ENCODE measurements around the gene MARCHF2.

DNA sequence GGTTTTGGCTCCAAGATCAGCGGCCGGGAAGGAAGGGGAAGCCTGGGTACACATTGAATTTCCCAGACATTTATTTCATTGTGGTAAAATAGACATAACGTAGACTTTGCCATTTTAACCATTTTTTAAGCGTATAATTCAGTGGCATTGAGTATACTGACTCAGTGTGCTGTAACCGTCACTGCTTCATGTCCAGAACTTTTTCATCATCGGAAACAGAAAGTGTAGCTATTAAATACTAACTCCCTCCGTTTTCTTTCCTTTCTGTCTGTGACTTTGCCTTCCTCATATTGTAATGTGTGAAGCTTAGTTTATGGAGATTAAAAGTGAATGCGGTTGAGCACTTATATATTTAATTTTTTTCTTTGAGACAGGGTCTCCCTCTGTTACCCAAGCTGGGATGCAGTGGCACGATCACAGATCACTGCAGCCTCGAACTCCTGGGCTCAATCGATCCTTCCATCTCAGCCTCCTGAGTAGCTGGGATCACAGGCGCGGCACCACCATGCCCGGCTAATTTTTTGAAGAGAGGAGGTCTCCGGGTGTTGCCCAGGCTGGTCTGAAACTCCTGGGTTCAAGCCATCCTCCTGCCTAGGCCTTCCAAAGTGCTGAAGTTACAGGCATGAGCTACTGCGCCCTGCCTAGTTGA, 33.1 kb downstream of the MARCHF2 start:
- TF ChIP-seq POLR2AphosphoS5 (IDR thresholded peaks at IDR 0.05) (no peak), EP300 (IDR thresholded peaks at IDR 0.05) (no peak), POLR2A (IDR thresholded peaks at IDR 0.05) (no peak)
- TF ChIP-seq, protein P1, sequence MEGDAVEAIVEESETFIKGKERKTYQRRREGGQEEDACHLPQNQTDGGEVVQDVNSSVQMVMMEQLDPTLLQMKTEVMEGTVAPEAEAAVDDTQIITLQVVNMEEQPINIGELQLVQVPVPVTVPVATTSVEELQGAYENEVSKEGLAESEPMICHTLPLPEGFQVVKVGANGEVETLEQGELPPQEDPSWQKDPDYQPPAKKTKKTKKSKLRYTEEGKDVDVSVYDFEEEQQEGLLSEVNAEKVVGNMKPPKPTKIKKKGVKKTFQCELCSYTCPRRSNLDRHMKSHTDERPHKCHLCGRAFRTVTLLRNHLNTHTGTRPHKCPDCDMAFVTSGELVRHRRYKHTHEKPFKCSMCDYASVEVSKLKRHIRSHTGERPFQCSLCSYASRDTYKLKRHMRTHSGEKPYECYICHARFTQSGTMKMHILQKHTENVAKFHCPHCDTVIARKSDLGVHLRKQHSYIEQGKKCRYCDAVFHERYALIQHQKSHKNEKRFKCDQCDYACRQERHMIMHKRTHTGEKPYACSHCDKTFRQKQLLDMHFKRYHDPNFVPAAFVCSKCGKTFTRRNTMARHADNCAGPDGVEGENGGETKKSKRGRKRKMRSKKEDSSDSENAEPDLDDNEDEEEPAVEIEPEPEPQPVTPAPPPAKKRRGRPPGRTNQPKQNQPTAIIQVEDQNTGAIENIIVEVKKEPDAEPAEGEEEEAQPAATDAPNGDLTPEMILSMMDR (IDR thresholded peaks at IDR 0.05) = no peak
